GM12891 (cell line): ENCODE data around the gene B3GALT5.
"Not testable (repeated sequence)": the region's sequence is repeated elsewhere in the genome, so short reads cannot be mapped to it uniquely, and the experiment has no call there.

Source experiments
- DNase-seq: peaks from one replicate; pipeline ENCODE4 v3.0.0; 2011; ENCODE audit warnings: low spot score; ENCODE audit not compliant: insufficient read length
- FAIRE-seq: peaks from 2 replicates; lab custom pipeline; 2011; peaks lifted over from hg19 to GRCh38; lab: Jason Lieb, UNC
- PAX5 ChIP-seq: IDR thresholded peaks from 2 replicates; pipeline ENCODE4 v1.6.1; 2011; ENCODE audit warnings: low read length, moderate library complexity, mild to moderate bottlenecking; ENCODE audit not compliant: insufficient read depth, severe bottlenecking
- POLR2A ChIP-seq: IDR thresholded peaks from 2 replicates; pipeline ENCODE4 v1.6.1; 2011; ENCODE audit warnings: low read depth, low read length, control low read depth
- POLR2AphosphoS5 ChIP-seq: IDR thresholded peaks from 2 replicates; pipeline ENCODE4 v1.6.1; 2011; ENCODE audit warnings: low read depth, low read length, control low read depth
- POU2F2 ChIP-seq: IDR thresholded peaks from 2 replicates; pipeline ENCODE4 v1.6.1; 2011; ENCODE audit warnings: low read depth, mild to moderate bottlenecking, control low read depth, low read length, moderate library complexity
- SPI1 ChIP-seq: IDR thresholded peaks from 2 replicates; pipeline ENCODE4 v1.6.1; 2011; ENCODE audit warnings: low read depth, low read length, control low read depth
- TAF1 ChIP-seq: IDR thresholded peaks from 2 replicates; pipeline ENCODE4 v1.6.1; 2011; ENCODE audit warnings: low read depth, low read length, control low read depth

The B3GALT5 gene

DNA sequence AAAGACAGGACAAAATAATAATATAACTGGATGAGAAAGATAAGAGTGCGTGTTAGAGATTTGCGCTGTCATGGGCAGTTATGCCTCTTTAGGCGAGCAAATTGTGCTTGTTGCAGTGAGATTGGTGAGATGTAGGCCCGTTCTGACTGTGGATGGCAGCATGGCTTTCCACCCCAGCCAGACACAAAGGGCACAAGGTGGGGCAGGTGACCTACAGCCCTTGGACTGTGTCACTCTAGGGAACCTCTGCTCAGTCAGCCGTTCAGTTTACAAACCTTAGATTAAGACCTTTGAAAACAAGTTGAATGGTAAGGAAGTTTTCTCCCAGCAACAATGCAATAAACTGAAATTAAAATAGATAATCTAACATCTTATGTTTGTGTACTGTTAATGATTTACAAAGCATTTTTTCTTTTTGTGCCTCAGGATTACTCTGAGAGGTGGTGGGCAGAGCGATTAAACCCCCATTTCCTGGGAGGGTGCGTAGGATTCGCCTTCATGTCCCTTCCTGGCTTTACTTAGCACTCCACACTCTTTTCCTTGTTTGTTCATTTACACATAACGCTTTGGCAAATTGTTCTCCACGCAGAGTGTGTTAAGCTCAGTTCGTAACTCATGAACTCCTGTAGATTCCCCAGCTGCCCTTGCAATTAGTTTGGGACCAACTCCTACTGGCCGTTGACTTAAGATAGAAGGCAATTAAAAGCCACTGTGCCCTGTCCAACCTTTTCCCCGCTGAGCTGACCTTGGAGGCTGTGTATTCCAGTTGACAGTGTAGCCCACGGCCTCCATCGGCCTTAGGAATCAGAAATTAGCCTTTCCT, 74.1 kb downstream of the B3GALT5 start:
- no peak for DNase-seq
- FAIRE-seq, result no peak

GRCh38 chr21:39688010-39688409, 75.3 kb downstream of the B3GALT5 start:
- DNase-seq, result no peak
- no peak for FAIRE-seq
- TF ChIP-seq TAF1 (no peak), POLR2A (no peak), POLR2AphosphoS5 (no peak), POU2F2 (no peak), SPI1 (no peak), PAX5 (no peak)

More for the DNA sequence above, 74.1 kb downstream of the B3GALT5 start:
- TF ChIP-seq PAX5, result no peak
- no peak for TF ChIP-seq POLR2A
- no peak for TF ChIP-seq TAF1
- TF ChIP-seq POLR2AphosphoS5, result no peak
- TF ChIP-seq SPI1, result no peak
- TF ChIP-seq POU2F2, result no peak

GRCh38 chr21:39689860-39690259, 77.1 kb downstream of the B3GALT5 start:
- not testable (repeated sequence) for FAIRE-seq

DNA sequence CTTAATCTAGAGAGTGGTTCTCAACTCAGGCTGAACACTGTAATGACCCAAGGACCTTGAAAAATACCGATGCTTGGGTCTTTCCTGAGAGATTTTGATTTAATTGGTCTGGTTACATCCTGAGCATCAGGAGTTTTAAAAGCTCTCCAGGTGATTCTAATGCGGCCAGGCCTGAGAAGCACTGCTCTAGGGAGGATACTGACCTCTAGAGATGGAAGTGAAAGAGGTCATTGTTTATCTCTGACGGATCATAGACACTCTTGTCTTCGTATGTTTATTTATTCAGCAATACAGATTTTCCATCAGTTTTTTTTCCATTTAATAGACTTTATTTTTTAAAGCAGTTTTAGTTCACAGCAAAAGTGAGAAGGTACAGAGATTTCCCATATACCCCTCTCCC, 77.7 kb downstream of the B3GALT5 start:
- FAIRE-seq (no peak), DNase-seq (no peak)
- no peak for TF ChIP-seq POU2F2

More at GRCh38 chr21:39689860-39690259, 77.1 kb downstream of the B3GALT5 start:
- not testable (repeated sequence) for DNase-seq

- TF ChIP-seq PAX5 (no peak), POU2F2 (no peak), POLR2A (no peak), TAF1 (no peak), POLR2AphosphoS5 (no peak), SPI1 (no peak)
- no peak for FAIRE-seq
- no peak for DNase-seq
Measured at GRCh38 chr21:39694750-39695149, 82.0 kb downstream of the B3GALT5 start.

DNA sequence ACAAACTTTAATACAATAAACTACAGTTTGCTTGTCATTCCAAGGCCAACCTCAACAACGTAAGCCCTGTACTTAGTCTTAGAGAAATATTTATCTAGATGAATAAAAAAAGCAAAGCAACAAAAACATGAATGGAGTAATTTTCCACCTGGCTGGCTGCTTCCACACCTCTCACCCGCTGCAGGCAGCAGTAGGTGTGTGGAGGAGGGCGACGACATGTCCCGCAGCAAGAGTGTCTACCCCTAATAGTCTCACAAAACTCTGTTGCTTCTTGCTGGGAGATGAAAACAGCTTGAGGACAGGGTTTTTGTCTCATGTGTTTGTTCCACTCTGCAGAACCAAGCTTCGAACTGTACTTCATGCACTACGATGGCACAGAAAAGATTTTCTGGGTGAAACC, 83.5 kb downstream of the B3GALT5 start:
- FAIRE-seq (no peak), DNase-seq (no peak)
- no peak for TF ChIP-seq POLR2A
- TF ChIP-seq TAF1, result no peak
- no peak for TF ChIP-seq PAX5
- TF ChIP-seq SPI1, result no peak
- TF ChIP-seq POLR2AphosphoS5, result no peak
- no peak for TF ChIP-seq POU2F2

- no peak for TF ChIP-seq POU2F2
- TF ChIP-seq TAF1, result no peak
- TF ChIP-seq SPI1, result no peak
- no peak for TF ChIP-seq PAX5
- no peak for TF ChIP-seq POLR2AphosphoS5
- no peak for TF ChIP-seq POLR2A
- no peak for FAIRE-seq
- DNase-seq, result no peak
Measured at GRCh38 chr21:39696618-39697017, 83.9 kb downstream of the B3GALT5 start.

- no peak for DNase-seq
- no peak for FAIRE-seq
- TF ChIP-seq POLR2A (no peak), SPI1 (no peak), POU2F2 (no peak), TAF1 (no peak), PAX5 (no peak), POLR2AphosphoS5 (no peak)
Measured at GRCh38 chr21:39700318-39700717, 87.6 kb downstream of the B3GALT5 start.

GRCh38 chr21:39703578-39703977, 90.8 kb downstream of the B3GALT5 start:
- TF ChIP-seq POLR2A, result no peak
- no peak for TF ChIP-seq PAX5
- no peak for TF ChIP-seq POLR2AphosphoS5
- TF ChIP-seq POU2F2, result no peak
- no peak for TF ChIP-seq TAF1
- no peak for TF ChIP-seq SPI1
- DNase-seq, result no peak
- FAIRE-seq, result no peak

- TF ChIP-seq SPI1, result no peak
- TF ChIP-seq POLR2A, result no peak
- no peak for TF ChIP-seq PAX5
- no peak for TF ChIP-seq POLR2AphosphoS5
- TF ChIP-seq POU2F2, result no peak
- TF ChIP-seq TAF1, result no peak
- FAIRE-seq (no peak), DNase-seq (no peak)
Measured at GRCh38 chr21:39705849-39706248, 93.1 kb downstream of the B3GALT5 start.

- TF ChIP-seq SPI1 (no peak), POLR2AphosphoS5 (no peak), PAX5 (no peak), POU2F2 (no peak), TAF1 (no peak), POLR2A (no peak)
- FAIRE-seq (no peak), DNase-seq (no peak)
Measured at GRCh38 chr21:39707316-39707715, 94.6 kb downstream of the B3GALT5 start.
